Vein endothelial cell (primary cell): ENCODE measurements around the gene DLG2. TPM values are rescaled to one million over a fixed set of nuclear protein-coding genes. Genes with fewer than 3 reads are reported as not detected.

Source experiments
- small RNA-seq: library from RNA; depleted of rRNA; stranded (forward); fragments of <200 nt; gene quantifications from one replicate; pipeline ENCODE3, GENCODE V24; 2012
- total RNA-seq: library from RNA; depleted of rRNA; stranded (reverse); fragments of >200 nt; gene quantifications from 2 replicates; pipeline ENCODE4 v1.2.3, GENCODE V29; 2012

The DLG2 gene
- total RNA-seq, result 0.65 and 0.67 TPM in 2 replicates

DNA sequence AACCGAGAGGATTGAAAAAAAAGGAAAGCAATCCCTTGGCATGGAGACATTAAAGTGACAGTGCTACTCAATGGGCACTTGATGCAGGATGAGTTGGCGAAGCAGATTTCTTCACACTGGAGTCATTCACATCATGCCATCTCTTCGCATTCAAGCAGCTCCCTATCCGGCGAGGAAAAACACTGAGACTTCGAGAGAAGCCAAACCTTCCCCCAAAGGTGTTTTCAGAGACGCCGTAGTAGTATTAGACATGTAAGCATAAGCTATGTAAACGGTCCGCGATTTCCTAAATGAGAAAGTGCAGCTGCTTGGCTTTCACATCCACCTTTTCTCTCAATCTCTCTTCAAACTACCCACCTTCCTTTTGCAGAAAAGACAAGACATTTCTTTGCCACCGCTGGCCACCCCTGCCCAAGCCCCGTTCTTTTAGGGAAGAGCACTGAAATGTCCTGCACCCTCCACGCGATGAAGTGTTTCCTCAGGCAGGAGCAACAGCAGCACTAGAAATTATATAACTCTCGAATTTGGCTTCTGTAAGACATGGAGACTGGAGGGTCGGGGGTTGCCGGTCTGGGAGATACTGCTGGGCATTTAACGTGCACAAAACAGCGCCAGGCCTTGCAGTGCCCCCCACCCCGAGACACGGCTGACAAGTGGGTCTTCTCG, at the start of gene DLG2:
Gene DLG2 (minus strand): TSS at position 13 of the 666 bp plus-strand sequence.

GRCh38 chr11:85664615-85665481, 37.7 kb upstream of the DLG2 start, which contains the start of gene CREBZF:
Gene CREBZF, minus strand, starts transcription at chr11:85665129. Its CDS starts 254 bp downstream, at chr11:85664875.

GRCh38 chr11:85647604-85648299, 20.6 kb upstream of the DLG2 start, which contains the start of gene TMEM126A:
Gene TMEM126A, plus strand, starts transcription at chr11:85647967. Its CDS starts 2,289 bp downstream, at chr11:85650256.

GRCh38 chr11:85627998-85628770, 1.0 kb upstream of the DLG2 start, which contains the start of gene TMEM126B:
Gene TMEM126B, plus strand, starts transcription at chr11:85628593. Its CDS starts 15 bp downstream, at chr11:85628608.

Small RNAs within 50 kb of the gene (small RNA-seq; reads per million reads assigned to genes)
- gene RF02112 (not detected), gene RF02113 (not detected), gene RNU6-1292P (0.11 reads per million)

Other genes with a start within 250 kb of the DLG2 start
- gene TMEM126B, start 1.2 kb upstream of the DLG2 start, total RNA-seq, result 39.2 and 54.5 TPM in 2 replicates
- gene TMEM126A, start 20.6 kb upstream of the DLG2 start, total RNA-seq, result 28.7 and 49.1 TPM in 2 replicates
- 34.0 and 36.5 TPM in 2 replicates for gene CREBZF, start 37.8 kb upstream of the DLG2 start, total RNA-seq
- gene CCDC89, start 58.9 kb upstream of the DLG2 start, total RNA-seq, result not detected in 2 replicates
- gene SYTL2, start 183.8 kb upstream of the DLG2 start, total RNA-seq, result 1.1 and 1.6 TPM in 2 replicates
- gene CCDC83, start 228.0 kb upstream of the DLG2 start, total RNA-seq, result not detected in 2 replicates